Keratinocyte (primary cell): ENCODE measurements around the gene CLCA1. TPM values are rescaled to one million over a fixed set of nuclear protein-coding genes. Genes with fewer than 3 reads are reported as not detected.

Experiments
- DNase-seq: peaks from one replicate; pipeline ENCODE4 v3.0.0-alpha.2; 2011; ENCODE audit warnings: low read depth, missing footprints, low spot score
- FAIRE-seq: peaks from 2 replicates; lab custom pipeline; 2011; peaks lifted over from hg19 to GRCh38; lab: Jason Lieb, UNC
- H2AFZ ChIP-seq: 2 replicates; pipeline ENCODE4 v1.6.0; 2012; ENCODE audit warnings: low read length, control low read depth, inconsistent platforms; ENCODE audit not compliant: control insufficient read depth
- H3K27ac ChIP-seq: 2 replicates; pipeline ENCODE4 v1.5.1; 2011; ENCODE audit warnings: low read length; ENCODE audit not compliant: control insufficient read depth, insufficient read depth
- H3K27me3 ChIP-seq: 3 replicates; pipeline ENCODE4 v1.6.0; 2011; ENCODE audit warnings: low read length; ENCODE audit not compliant: control insufficient read depth, insufficient read depth; ENCODE audit errors: extremely low read depth
- H3K36me3 ChIP-seq, 2 experiments: 2 replicates in 1 of 2; 3 replicates in 1 of 2; pipeline ENCODE4 v1.5.1; 2011; ENCODE audit warnings: low read length in 2 of 2, mild to moderate bottlenecking in 1 of 2; ENCODE audit not compliant: control insufficient read depth in 2 of 2, insufficient read depth in 2 of 2; ENCODE audit errors: extremely low read depth in 1 of 2
- H3K4me1 ChIP-seq: 3 replicates; pipeline ENCODE4 v1.5.1; 2011; ENCODE audit warnings: low read length; ENCODE audit not compliant: control insufficient read depth, insufficient read depth; ENCODE audit errors: extremely low read depth
- H3K4me2 ChIP-seq: 3 replicates; pipeline ENCODE4 v1.6.0; 2011; ENCODE audit warnings: low read depth, low read length; ENCODE audit not compliant: control insufficient read depth, insufficient read depth; ENCODE audit errors: extremely low read depth
- H3K4me3 ChIP-seq, 3 experiments: fragments of 200-600 bp in 1 of 3; sonication (generic) in 1 of 3; 2 replicates in 2 of 3; 3 replicates in 1 of 3; pipeline ENCODE4 v1.5.1; 2011 to 2016; ENCODE audit warnings: low read length in 3 of 3, mild to moderate bottlenecking in 3 of 3, control low read depth in 2 of 3, inconsistent platforms in 1 of 3, low read depth in 1 of 3, mixed read lengths in 1 of 3, mixed run types in 1 of 3, moderate library complexity in 1 of 3; ENCODE audit not compliant: control insufficient read depth in 2 of 3, insufficient read depth in 2 of 3; ENCODE audit errors: extremely low read depth in 1 of 3
- H3K79me2 ChIP-seq: 2 replicates; pipeline ENCODE4 v1.6.0; 2012; ENCODE audit warnings: low read length; ENCODE audit not compliant: control insufficient read depth, insufficient read depth
- H3K9ac ChIP-seq: 3 replicates; pipeline ENCODE4 v1.6.0; 2011; ENCODE audit warnings: low read length; ENCODE audit not compliant: control insufficient read depth, insufficient read depth; ENCODE audit errors: extremely low read depth
- H3K9me1 ChIP-seq: 3 replicates; pipeline ENCODE4 v1.6.0; 2011; ENCODE audit warnings: low read length; ENCODE audit not compliant: control insufficient read depth, insufficient read depth; ENCODE audit errors: extremely low read depth
- H3K9me3 ChIP-seq: 2 replicates; pipeline ENCODE4 v1.5.1; 2012; ENCODE audit warnings: low read depth, low read length; ENCODE audit not compliant: control insufficient read depth
- H4K20me1 ChIP-seq: 3 replicates; pipeline ENCODE4 v1.6.0; 2011; ENCODE audit warnings: low read length; ENCODE audit not compliant: control insufficient read depth, insufficient read depth; ENCODE audit errors: extremely low read depth
- CTCF ChIP-seq, 3 experiments: IDR thresholded peaks in 1 of 3; conservative IDR thresholded peaks in 1 of 3; optimal IDR thresholded peaks in 1 of 3; 2 replicates in 2 of 3; 3 replicates in 1 of 3; pipeline versions ENCODE3 to v1.5.1; 2011; ENCODE audit warnings: low read length in 3 of 3, mild to moderate bottlenecking in 3 of 3, moderate library complexity in 2 of 3, control low read depth in 1 of 3, inconsistent platforms in 1 of 3; ENCODE audit not compliant: insufficient read depth in 2 of 3; ENCODE audit errors: extremely low read depth in 1 of 3
- EZH2 ChIP-seq: IDR thresholded peaks from one replicate; pipeline ENCODE4 v1.6.1; 2012; ENCODE audit warnings: inconsistent platforms, mild to moderate bottlenecking, low read length, moderate library complexity
- dilution Hi-C: fragments of 300-500 bp; cut with MboI; formaldehyde crosslinking; loops from one replicate; pipeline ENCODE4 v1.7.0; 2020; ENCODE audit warnings: low sequenced_read_pairs; ENCODE audit not compliant: extremely low pct_ligation_motif_present
- polyA plus RNA-seq, 5 experiments: library from polyadenylated mRNA; depleted of rRNA in 3 of 5; stranded (reverse) in 3 of 5; stranded (forward) in 1 of 5; unstranded in 1 of 5; fragments of >200 nt; gene quantifications; 1 replicate in 1 of 5; 2 replicates in 3 of 5; 3 replicates in 1 of 5; pipeline versions ENCODE4 v1.2.1 to v1.2.3, GENCODE V29; 2011 to 2012; ENCODE audit warnings: missing spikeins in 2 of 5, low read depth in 1 of 5, low replicate concordance in 1 of 5

CLCA1 gene
- polyA plus RNA-seq, 1 donor (not counting 4 experiments of a cell fraction or from before 2014, with no cell fraction given): 0.04 TPM

- Histone ChIP-seq H3K9me3 (no peaks in the 10 kb centered on the region), H3K27ac (peak overlapping the region; percentile 91), H3K27me3 (no peaks in the 10 kb centered on the region), H3K9me1 (no peaks in the 10 kb centered on the region), H3K4me1 (peaks cover 48% of the 10 kb centered on the region), H2AFZ (peak overlapping the region; percentile 66), H3K36me3 (peaks cover 10 to 34% of the 10 kb centered on the region in 2 experiments), H3K4me3 (peak overlapping the region in 2 of 3 experiments; percentile 47 to 57), H3K4me2 (peak overlapping the region; percentile 88), H3K9ac (peak overlapping the region; percentile 57), H3K79me2 (peaks cover 27% of the 10 kb centered on the region), H4K20me1 (no peaks in the 10 kb centered on the region)
- DNase-seq (peak; percentile 64), FAIRE-seq (peak; percentile 96)
- dilution Hi-C loops: no loop called here
- no peak for TF ChIP-seq EZH2
- TF ChIP-seq CTCF (optimal IDR thresholded peaks at IDR 0.05 in 1 of 3, IDR thresholded peaks at IDR 0.05 in 1 of 3, conservative IDR thresholded peaks at IDR 0.05 in 1 of 3; ENCODE audit: extremely low read depth in 1 of 3, insufficient read depth in 2 of 3, low read length in 3 of 3): no peak
Observed at GRCh38 chr1:86429835-86430234, 38.9 kb upstream of the CLCA1 start.

GRCh38 chr1:86430376-86430775, 38.4 kb upstream of the CLCA1 start:
- Histone ChIP-seq H4K20me1 (no peaks in the 10 kb centered on the region), H3K9me3 (no peaks in the 10 kb centered on the region), H3K9me1 (no peaks in the 10 kb centered on the region), H3K79me2 (peaks cover 22% of the 10 kb centered on the region), H3K4me1 (peaks cover 48% of the 10 kb centered on the region), H2AFZ (peak overlapping the region; percentile 66), H3K36me3 (peaks cover 11 to 39% of the 10 kb centered on the region in 2 experiments), H3K4me2 (peak overlapping the region; percentile 88), H3K27ac (peak overlapping the region; percentile 91), H3K4me3 (peak overlapping the region in 2 of 3 experiments; percentile 47 to 57), H3K27me3 (no peaks in the 10 kb centered on the region), H3K9ac (peak overlapping the region; percentile 57)
- FAIRE-seq (no peak), DNase-seq (no peak)
- dilution Hi-C loops: no loop called here
- TF ChIP-seq EZH2 (no peak), CTCF (optimal IDR thresholded peaks at IDR 0.05 in 1 of 3, IDR thresholded peaks at IDR 0.05 in 1 of 3, conservative IDR thresholded peaks at IDR 0.05 in 1 of 3; ENCODE audit: extremely low read depth in 1 of 3, insufficient read depth in 2 of 3, low read length in 3 of 3) (no peak)
